Hepatocyte (in vitro differentiated cells): ENCODE data around the gene ARRB1. TPM values are rescaled to one million over a fixed set of nuclear protein-coding genes. Genes with fewer than 3 reads are reported as not detected.

Experiments
- DNase-seq: peaks from one replicate; pipeline ENCODE4 v3.0.0-alpha.2; 2016; ENCODE audit warnings: low spot score
- H2AFZ ChIP-seq: fragments of 200-600 bp; sonication (generic); 2 replicates; pipeline ENCODE4 v1.6.0; 2016; ENCODE audit warnings: antibody characterized with exemption, mild to moderate bottlenecking
- H3K27ac ChIP-seq: fragments of 200-600 bp; sonication (generic); 2 replicates; pipeline ENCODE4 v1.5.1; 2016; ENCODE audit warnings: mild to moderate bottlenecking
- H3K27me3 ChIP-seq: fragments of 200-600 bp; sonication (generic); 2 replicates; pipeline ENCODE4 v1.6.1; 2016
- H3K36me3 ChIP-seq: fragments of 200-600 bp; sonication (generic); replicated peaks from 2 replicates; pipeline ENCODE4 v1.5.1; 2016; ENCODE audit warnings: low read depth; ENCODE audit not compliant: insufficient read depth
- H3K4me1 ChIP-seq: fragments of 200-600 bp; sonication (generic); 2 replicates; pipeline ENCODE4 v1.5.1; 2016; ENCODE audit warnings: mild to moderate bottlenecking, moderate library complexity; ENCODE audit not compliant: insufficient read depth
- H3K4me2 ChIP-seq: fragments of 200-600 bp; sonication (generic); 2 replicates; pipeline ENCODE4 v1.6.0; 2016
- H3K4me3 ChIP-seq: fragments of 200-600 bp; sonication (generic); 2 replicates; pipeline ENCODE4 v1.5.1; 2016; ENCODE audit warnings: mild to moderate bottlenecking
- H3K79me2 ChIP-seq: fragments of 200-600 bp; sonication (generic); 2 replicates; pipeline ENCODE4 v1.6.0; 2017; ENCODE audit warnings: mild to moderate bottlenecking
- H3K9me2 ChIP-seq: fragments of 200-600 bp; sonication (generic); replicated peaks from 2 replicates; pipeline ENCODE4 v1.6.0; 2017; ENCODE audit warnings: mild to moderate bottlenecking; ENCODE audit not compliant: insufficient read depth
- H3K9me3 ChIP-seq: fragments of 200-600 bp; sonication (generic); 2 replicates; pipeline ENCODE4 v1.5.1; 2016; ENCODE audit warnings: low read depth, mild to moderate bottlenecking
- H4K20me1 ChIP-seq: fragments of 200-600 bp; sonication (generic); 2 replicates; pipeline ENCODE4 v1.6.0; 2016; ENCODE audit warnings: mild to moderate bottlenecking; ENCODE audit not compliant: insufficient read depth, poor library complexity, severe bottlenecking
- EZH2 ChIP-seq: fragments of 200-600 bp; sonication (generic); IDR thresholded peaks from 2 replicates; pipeline ENCODE4 v1.6.1; 2016; ENCODE audit warnings: antibody characterized with exemption, mild to moderate bottlenecking, borderline replicate concordance
- EZH2phosphoT487 ChIP-seq: fragments of 200-600 bp; sonication (generic); IDR thresholded peaks from one replicate; pipeline ENCODE4 v1.6.1; 2018; ENCODE audit warnings: antibody characterized with exemption, mild to moderate bottlenecking, low read depth, moderate library complexity; ENCODE audit not compliant: unreplicated experiment, severe bottlenecking
- WGBS: methylation state at CpG from one replicate; pipeline ENCODE4 v1.1.6; 2016; ENCODE audit warnings: low lambda C conversion rate; ENCODE audit errors: missing lambda C conversion rate; 5-methylcytosine and 5-hydroxymethylcytosine counted together
- polyA plus RNA-seq: library from polyadenylated mRNA; unstranded; fragments of >200 nt; fragmentation: Nextera tagmentation; extraction: Ambion mirVana; gene quantifications from 2 replicates; pipeline ENCODE4 v1.2.1, GENCODE V29; 2016
- total RNA-seq: library from RNA; depleted of rRNA; stranded (reverse); fragments of >200 nt; gene quantifications from 2 replicates; pipeline ENCODE4 v1.2.3, GENCODE V29; 2014
- TF ChIP-seq, protein P1 (sequence below): fragments of 200-600 bp; sonication (generic); IDR thresholded peaks from 2 replicates; pipeline ENCODE4 v1.5.1; 2016; ENCODE audit warnings: antibody characterized with exemption, mild to moderate bottlenecking; ENCODE audit not compliant: poor library complexity

ARRB1 gene
- total and polyA plus RNA-seq, 2 experiments from 2014 or later: 16.2 to 83.2 TPM

DNA sequence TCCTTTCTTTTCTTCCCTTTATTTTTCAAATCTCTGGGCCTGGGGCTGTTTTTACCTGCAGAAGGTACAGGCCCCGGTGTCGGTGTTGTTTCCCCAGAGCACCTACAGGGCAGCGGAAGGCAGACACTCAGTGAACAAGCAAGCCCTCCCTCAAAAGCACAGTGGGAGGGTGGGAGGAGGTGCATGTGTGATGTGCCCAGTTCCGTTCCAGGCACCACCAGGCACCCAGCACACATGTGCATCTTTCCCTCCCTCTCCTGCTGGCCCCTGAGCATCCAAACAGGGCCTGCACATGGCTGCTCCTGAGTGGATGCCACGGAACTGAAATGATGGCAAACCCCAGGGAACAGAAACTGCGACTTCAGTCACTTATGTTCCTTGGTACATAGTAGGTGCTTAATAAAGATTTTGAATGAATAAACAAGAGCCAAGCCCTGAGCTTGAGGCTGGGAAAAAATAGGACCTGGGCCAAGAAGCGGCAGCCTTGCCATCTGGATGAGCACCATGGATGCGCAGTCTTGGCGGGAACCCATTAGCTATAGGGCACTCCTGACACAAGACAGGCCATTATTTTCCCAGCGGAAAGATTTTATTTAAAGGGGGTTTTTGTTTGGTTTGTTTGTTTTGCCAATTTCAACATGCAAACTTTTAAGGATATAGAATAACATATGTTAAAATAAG, 47.8 kb downstream of the ARRB1 start:
- Histone ChIP-seq H3K27ac (no peak overlapping the region), H4K20me1 (peaks cover 32% of the 10 kb centered on the region), H3K27me3 (no peaks in the 10 kb centered on the region), H3K4me1 (peaks cover 5% of the 10 kb centered on the region), H2AFZ (no peak overlapping the region), H3K36me3 (no peaks in the 10 kb centered on the region), H3K4me2 (no peak overlapping the region), H3K79me2 (peaks cover 60% of the 10 kb centered on the region), H3K9me3 (no peaks in the 10 kb centered on the region), H3K4me3 (no peak overlapping the region), H3K9me2 (no peaks in the 10 kb centered on the region)
- WGBS: 85% methylated on average over 10 of the region's 10 CpGs
- DNase-seq: no peak
- TF ChIP-seq, protein P1, sequence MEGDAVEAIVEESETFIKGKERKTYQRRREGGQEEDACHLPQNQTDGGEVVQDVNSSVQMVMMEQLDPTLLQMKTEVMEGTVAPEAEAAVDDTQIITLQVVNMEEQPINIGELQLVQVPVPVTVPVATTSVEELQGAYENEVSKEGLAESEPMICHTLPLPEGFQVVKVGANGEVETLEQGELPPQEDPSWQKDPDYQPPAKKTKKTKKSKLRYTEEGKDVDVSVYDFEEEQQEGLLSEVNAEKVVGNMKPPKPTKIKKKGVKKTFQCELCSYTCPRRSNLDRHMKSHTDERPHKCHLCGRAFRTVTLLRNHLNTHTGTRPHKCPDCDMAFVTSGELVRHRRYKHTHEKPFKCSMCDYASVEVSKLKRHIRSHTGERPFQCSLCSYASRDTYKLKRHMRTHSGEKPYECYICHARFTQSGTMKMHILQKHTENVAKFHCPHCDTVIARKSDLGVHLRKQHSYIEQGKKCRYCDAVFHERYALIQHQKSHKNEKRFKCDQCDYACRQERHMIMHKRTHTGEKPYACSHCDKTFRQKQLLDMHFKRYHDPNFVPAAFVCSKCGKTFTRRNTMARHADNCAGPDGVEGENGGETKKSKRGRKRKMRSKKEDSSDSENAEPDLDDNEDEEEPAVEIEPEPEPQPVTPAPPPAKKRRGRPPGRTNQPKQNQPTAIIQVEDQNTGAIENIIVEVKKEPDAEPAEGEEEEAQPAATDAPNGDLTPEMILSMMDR: no peak
- TF ChIP-seq EZH2 (no peak), EZH2phosphoT487 (no peak)

DNA sequence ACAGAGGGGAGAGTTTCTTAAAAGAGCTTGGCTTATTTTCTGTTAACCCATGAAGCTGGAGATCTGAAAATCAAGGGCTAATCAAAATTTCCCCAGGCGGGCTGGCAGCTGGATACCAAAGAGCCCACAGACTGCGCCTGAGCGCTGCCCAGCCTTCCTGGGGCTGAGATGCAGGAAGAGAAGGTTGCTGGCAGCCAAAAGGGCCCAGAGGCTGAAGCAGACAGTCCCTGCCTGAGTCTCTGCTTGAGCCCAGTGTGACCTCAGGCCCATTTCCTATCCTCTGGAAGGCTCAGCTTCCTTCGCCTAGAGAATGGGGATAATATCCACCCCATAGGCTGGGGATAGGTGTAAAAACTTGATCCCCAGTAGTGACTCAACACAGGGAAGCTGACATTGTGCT, 49.1 kb downstream of the ARRB1 start:
- TF ChIP-seq EZH2: no peak
- TF ChIP-seq EZH2phosphoT487: no peak
- TF ChIP-seq, protein P1: no peak
- Histone ChIP-seq H3K27ac (peak overlapping the region; percentile 26), H3K9me3 (no peaks in the 10 kb centered on the region), H3K4me2 (no peak overlapping the region), H3K4me3 (no peak overlapping the region), H3K4me1 (no peaks in the 10 kb centered on the region), H4K20me1 (peaks cover 27% of the 10 kb centered on the region), H3K9me2 (no peaks in the 10 kb centered on the region), H3K27me3 (no peaks in the 10 kb centered on the region), H3K79me2 (peaks cover 51% of the 10 kb centered on the region), H2AFZ (no peak overlapping the region), H3K36me3 (no peaks in the 10 kb centered on the region)
- no peak for DNase-seq
- 95% methylated on average over 4 of the region's 4 CpGs for WGBS

DNA sequence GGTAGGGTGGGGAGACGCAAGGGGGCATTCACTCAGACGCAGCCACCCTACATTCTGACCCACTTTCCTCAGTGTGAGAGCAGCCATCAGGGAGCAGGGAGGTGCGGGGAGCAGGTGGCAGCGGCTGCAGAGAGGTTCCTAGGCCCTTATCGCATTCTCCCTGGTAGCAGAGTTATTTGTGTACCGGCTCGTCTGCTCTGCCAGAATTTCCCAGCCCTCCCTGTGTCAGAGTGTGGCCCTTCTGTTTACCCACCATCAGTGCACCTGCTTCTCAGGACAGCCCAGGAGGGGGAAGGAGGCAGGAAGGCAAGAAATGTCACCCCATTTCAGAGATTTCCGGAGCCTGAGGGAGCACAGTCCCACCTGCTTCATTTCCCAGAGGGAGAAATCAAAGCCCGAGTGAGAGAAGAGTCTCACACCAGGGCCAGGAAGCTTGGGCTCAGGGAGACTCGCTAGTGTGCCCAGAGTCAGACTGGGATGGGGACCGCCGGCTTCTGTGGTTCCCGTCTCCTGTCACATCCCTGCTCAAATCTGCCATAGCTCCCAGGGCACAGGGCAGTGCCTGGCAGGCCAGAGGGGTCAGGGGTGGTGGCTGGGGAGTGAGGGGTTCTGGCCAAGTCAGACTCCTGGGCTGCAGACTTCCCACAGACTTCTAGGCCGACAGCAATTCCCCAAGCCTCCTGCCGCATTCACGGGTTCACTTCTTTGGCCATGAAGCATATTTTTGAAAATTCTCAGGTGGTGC, 49.7 kb downstream of the ARRB1 start:
- H3K9me2 ChIP-seq: no peaks in the 10 kb centered on the region
- no peak overlapping the region for H3K4me3 ChIP-seq
- TF ChIP-seq, protein P1: no peak
- TF ChIP-seq EZH2: no peak
- no peak for TF ChIP-seq EZH2phosphoT487
- 78% methylated on average over 16 of the region's 16 CpGs for WGBS
- H3K4me2 ChIP-seq: no peak overlapping the region
- no peaks in the 10 kb centered on the region for H3K4me1 ChIP-seq
- H3K9me3 ChIP-seq: no peaks in the 10 kb centered on the region
- no peaks in the 10 kb centered on the region for H3K27me3 ChIP-seq
- H4K20me1 ChIP-seq: peaks cover 21% of the 10 kb centered on the region
- peaks cover 51% of the 10 kb centered on the region for H3K79me2 ChIP-seq
- no peaks in the 10 kb centered on the region for H3K36me3 ChIP-seq
- no peak overlapping the region for H2AFZ ChIP-seq
- no peak for DNase-seq
- peak overlapping the region; percentile 26 for H3K27ac ChIP-seq
